ENCODE data around the gene SLX4IP.

GRCh38 chr20:10519361-10520046, 84.4 kb downstream of the SLX4IP start:
- no peak for TF ChIP-seq POLR2A (IDR thresholded peaks at IDR 0.05; ENCODE audit: extremely low read depth, insufficient read length)
- TF ChIP-seq, protein P1, sequence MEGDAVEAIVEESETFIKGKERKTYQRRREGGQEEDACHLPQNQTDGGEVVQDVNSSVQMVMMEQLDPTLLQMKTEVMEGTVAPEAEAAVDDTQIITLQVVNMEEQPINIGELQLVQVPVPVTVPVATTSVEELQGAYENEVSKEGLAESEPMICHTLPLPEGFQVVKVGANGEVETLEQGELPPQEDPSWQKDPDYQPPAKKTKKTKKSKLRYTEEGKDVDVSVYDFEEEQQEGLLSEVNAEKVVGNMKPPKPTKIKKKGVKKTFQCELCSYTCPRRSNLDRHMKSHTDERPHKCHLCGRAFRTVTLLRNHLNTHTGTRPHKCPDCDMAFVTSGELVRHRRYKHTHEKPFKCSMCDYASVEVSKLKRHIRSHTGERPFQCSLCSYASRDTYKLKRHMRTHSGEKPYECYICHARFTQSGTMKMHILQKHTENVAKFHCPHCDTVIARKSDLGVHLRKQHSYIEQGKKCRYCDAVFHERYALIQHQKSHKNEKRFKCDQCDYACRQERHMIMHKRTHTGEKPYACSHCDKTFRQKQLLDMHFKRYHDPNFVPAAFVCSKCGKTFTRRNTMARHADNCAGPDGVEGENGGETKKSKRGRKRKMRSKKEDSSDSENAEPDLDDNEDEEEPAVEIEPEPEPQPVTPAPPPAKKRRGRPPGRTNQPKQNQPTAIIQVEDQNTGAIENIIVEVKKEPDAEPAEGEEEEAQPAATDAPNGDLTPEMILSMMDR (IDR thresholded peaks at IDR 0.05; ENCODE audit: low read depth, low read length): no peak
- no peak for TF ChIP-seq MAX (IDR thresholded peaks at IDR 0.05; ENCODE audit: low read depth, low read length)
